Vagina (tissue), 2 donors: ENCODE results near the gene LITAF. TPM values are rescaled to one million over a fixed set of nuclear protein-coding genes. Genes with fewer than 3 reads are reported as not detected.
A peak's percentile ranks its signal among the peaks of the same experiment; 100 is the strongest.

ENCODE experiments used
- DNase-seq, 2 donors: peaks; one replicate each; pipeline ENCODE4 v3.0.0-alpha.2; 2017; ENCODE audit errors: extremely low spot score in 2 of 2
- H3K27ac ChIP-seq: fragments of 200-600 bp; sonication (generic); one replicate; pipeline ENCODE4 v1.5.1; 2019
- H3K27me3 ChIP-seq: fragments of 200-600 bp; sonication (generic); one replicate; pipeline ENCODE4 v1.5.1; 2019
- H3K36me3 ChIP-seq, 2 donors: fragments of 200-600 bp; sonication (generic); one replicate each; pipeline ENCODE4 v1.5.1; 2017 to 2019
- H3K4me1 ChIP-seq: fragments of 200-600 bp; sonication (generic); one replicate; pipeline ENCODE4 v1.5.1; 2019
- H3K4me3 ChIP-seq, 2 donors: fragments of 200-600 bp; sonication (generic); 1 replicate in 1 of 2; 2 replicates in 1 of 2; pipeline ENCODE4 v1.5.1; 2016 to 2019
- H3K9me3 ChIP-seq: fragments of 200-600 bp; sonication (generic); one replicate; pipeline ENCODE4 v1.5.1; 2019
- CTCF ChIP-seq, 3 experiments: fragments of 450-650 bp in 2 of 3; fragments of 200-600 bp in 1 of 3; sonication (generic) in 1 of 3; IDR thresholded peaks; one replicate each; pipeline ENCODE4 v1.5.1; 2017 to 2019; ENCODE audit warnings: antibody characterized with exemption in 3 of 3, mild to moderate bottlenecking in 2 of 3, moderate library complexity in 2 of 3
- POLR2A ChIP-seq, 2 donors: fragments of 450-650 bp; IDR thresholded peaks; one replicate each; pipeline ENCODE4 v1.6.1; 2017; ENCODE audit warnings: antibody characterized with exemption in 2 of 2, mild to moderate bottlenecking in 2 of 2, moderate library complexity in 2 of 2
- POLR2AphosphoS5 ChIP-seq, 2 donors: sonication (generic); formaldehyde crosslinking; IDR thresholded peaks; one replicate each; pipeline ENCODE4 v1.9.0; 2017; ENCODE audit warnings: antibody characterized with exemption in 2 of 2, mild to moderate bottlenecking in 2 of 2, low read depth in 1 of 2; ENCODE audit not compliant: insufficient read depth in 1 of 2
- intact Hi-C: fragments of 100-400 bp; cut with DNase I; formaldehyde crosslinking; loops from one replicate; pipeline ENCODE4 v1.15.1; 2023
- total RNA-seq: library from RNA; depleted of rRNA; stranded (reverse); fragments of >200 nt; gene quantifications from one replicate; pipeline ENCODE4 v1.2.3, GENCODE V29; 2016

LITAF gene
- total RNA-seq, 1 donor from 2014 or later, result 111 TPM

DNA sequence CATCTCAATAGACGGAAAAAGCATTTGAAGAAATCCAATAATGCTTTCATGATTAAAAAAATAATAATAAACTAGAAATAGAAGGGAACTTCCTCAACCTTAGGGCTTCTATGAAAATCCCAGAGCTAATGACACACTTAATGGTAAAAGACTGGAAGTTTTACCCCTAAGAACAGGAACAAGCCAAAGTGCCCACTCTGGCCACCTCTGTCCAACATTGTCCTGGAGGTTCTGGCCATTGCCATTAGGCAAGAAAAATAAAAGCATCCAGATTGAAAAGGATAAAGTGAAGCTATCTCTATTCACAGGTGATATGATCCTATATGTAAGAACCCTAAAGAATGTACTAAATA is 2.5 kb upstream of the LITAF start:
- Histone ChIP-seq H3K27ac (no peak overlapping the region), H3K4me1 (peaks cover 15% of the 10 kb centered on the region), H3K4me3 (no peak overlapping the region), H3K9me3 (no peaks in the 10 kb centered on the region), H3K27me3 (no peaks in the 10 kb centered on the region), H3K36me3 (no peaks in the 10 kb centered on the region)
- no peak for DNase-seq
- TF ChIP-seq CTCF (IDR thresholded peaks at IDR 0.05), result no peak
- no peak for TF ChIP-seq POLR2A (IDR thresholded peaks at IDR 0.05)
- TF ChIP-seq POLR2AphosphoS5 (IDR thresholded peaks at IDR 0.05; ENCODE audit: insufficient read depth in 1 of 2, low read depth in 1 of 2), result no peak
- intact Hi-C loops, result loop anchor here (5.0 kb wide), 1 partner anchor 53 kb away; no protein-coding TSS in a partner anchor

GRCh38 chr16:11588321-11589197 is 1.8 kb upstream of the LITAF start:
- intact Hi-C loops, result loop anchor here (5.0 kb wide), 1 partner anchor 54 kb away; no protein-coding TSS in a partner anchor
- TF ChIP-seq CTCF (IDR thresholded peaks at IDR 0.05) (no peak), POLR2AphosphoS5 (IDR thresholded peaks at IDR 0.05; ENCODE audit: insufficient read depth in 1 of 2, low read depth in 1 of 2) (no peak), POLR2A (IDR thresholded peaks at IDR 0.05) (no peak)
- Histone ChIP-seq H3K4me3 (no peak overlapping the region), H3K36me3 (no peaks in the 10 kb centered on the region), H3K27ac (peak overlapping the region; percentile 99), H3K27me3 (no peaks in the 10 kb centered on the region), H3K9me3 (no peaks in the 10 kb centered on the region), H3K4me1 (peaks cover 21% of the 10 kb centered on the region)
- DNase-seq, result no peak

GRCh38 chr16:11587643-11588247 is 1.0 kb upstream of the LITAF start:
- no peaks in the 10 kb centered on the region for H3K36me3 ChIP-seq
- intact Hi-C loops, result loop anchor here (5.0 kb wide), 1 partner anchor 55 kb away; no protein-coding TSS in a partner anchor
- peaks cover 29% of the 10 kb centered on the region for H3K4me1 ChIP-seq
- TF ChIP-seq CTCF (IDR thresholded peaks at IDR 0.05), result no peak
- TF ChIP-seq POLR2AphosphoS5 (IDR thresholded peaks at IDR 0.05; ENCODE audit: insufficient read depth in 1 of 2, low read depth in 1 of 2), result no peak
- peak overlapping the region; percentile 92 to 93 for H3K4me3 ChIP-seq
- no peaks in the 10 kb centered on the region for H3K27me3 ChIP-seq
- H3K27ac ChIP-seq, result peak overlapping the region; percentile 99
- H3K9me3 ChIP-seq, result no peaks in the 10 kb centered on the region
- DNase-seq, result no peak

DNA sequence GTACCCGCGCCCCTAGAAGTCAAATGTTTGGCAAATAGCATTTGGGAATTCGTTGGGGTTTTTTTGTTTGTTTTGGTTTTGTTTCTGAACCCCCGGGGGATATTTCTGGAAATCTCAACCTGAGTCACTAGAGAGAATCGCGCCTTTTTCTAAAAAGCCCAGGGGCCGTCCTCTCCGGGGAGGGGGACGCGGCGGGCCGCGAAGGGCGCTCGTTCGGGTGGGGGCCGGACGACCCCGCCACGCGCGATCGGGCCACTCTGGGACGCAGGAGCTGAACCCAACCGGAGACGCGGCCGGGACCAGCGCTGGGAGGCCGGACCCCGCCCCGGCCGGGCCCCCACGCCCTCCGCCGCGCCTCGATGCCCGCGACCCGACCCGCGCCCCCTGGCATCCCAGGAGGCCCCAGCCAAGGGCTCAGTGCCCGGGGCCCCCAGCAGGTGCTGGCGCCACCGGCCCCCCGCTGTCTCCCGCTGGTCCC is 302 bp downstream of the LITAF start:
- intact Hi-C loops, result loop anchor here (5.0 kb wide), 1 partner anchor 56 kb away; no protein-coding TSS in a partner anchor
- TF ChIP-seq POLR2AphosphoS5 (IDR thresholded peaks at IDR 0.05; ENCODE audit: insufficient read depth in 1 of 2, low read depth in 1 of 2) (no peak), CTCF (IDR thresholded peaks at IDR 0.05) (no peak), POLR2A (IDR thresholded peaks at IDR 0.05) (no peak)
- Histone ChIP-seq H3K4me1 (peaks cover 41% of the 10 kb centered on the region), H3K27ac (peak overlapping the region; percentile 99), H3K36me3 (no peaks in the 10 kb centered on the region), H3K9me3 (no peaks in the 10 kb centered on the region), H3K27me3 (no peaks in the 10 kb centered on the region), H3K4me3 (peak overlapping the region; percentile 92 to 93)
- DNase-seq, result no peak
